ENCODE results near the gene ZC3H12D.

ZC3H12D gene

DNA sequence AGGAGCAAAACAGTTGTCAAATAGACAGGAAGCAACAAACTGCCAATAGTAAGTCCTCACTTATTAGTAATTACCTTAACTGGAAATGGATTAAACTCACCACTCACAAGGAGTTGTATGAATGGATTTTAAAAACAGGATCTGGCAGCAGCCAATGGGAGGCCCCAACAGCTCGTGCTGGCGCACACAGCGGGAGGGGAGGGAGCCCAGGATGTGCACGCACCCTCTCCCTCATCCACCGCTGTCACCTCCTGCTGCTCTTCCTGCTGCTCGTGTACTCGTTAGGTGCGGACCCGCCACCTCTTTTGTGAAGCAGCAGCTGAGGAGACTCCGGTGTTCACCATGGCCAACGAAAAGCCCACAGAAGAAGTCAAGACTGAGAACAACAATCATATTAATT lies 84.8 kb downstream of the ZC3H12D start, which contains the start of gene SUMO4:
TSS of gene SUMO4 (plus strand) at position 213 of the 400 bp plus-strand sequence. CDS start at position 343, 130 bp downstream.
- DNase-seq, result no peak

DNA sequence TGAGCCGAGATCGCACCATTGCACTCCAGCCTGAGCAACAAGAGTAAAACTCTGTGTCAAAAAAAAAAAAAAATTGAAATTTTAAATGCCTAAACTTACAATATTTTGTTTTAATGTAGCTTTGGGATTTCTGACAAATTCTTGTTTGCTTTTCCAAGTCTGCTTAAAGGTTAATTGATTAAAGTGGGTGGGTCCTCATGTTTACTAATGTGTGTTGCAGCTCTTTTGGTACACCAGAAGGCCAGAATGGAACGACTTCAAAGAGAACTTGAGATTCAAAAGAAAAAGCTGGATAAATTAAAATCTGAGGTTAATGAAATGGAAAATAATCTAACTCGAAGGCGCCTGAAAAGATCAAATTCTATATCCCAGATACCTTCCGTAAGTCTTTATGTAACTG lies 87.4 kb downstream of the ZC3H12D start:
- DNase-seq, result no peak

All from NCI-H2029 (cell line).